PFSK-1 (cell line): ENCODE data around the gene SELENOW.

Source experiments
- POLR2AphosphoS5 ChIP-seq: IDR thresholded peaks from 2 replicates; pipeline ENCODE4 v1.6.1; 2012; ENCODE audit warnings: low read depth, mild to moderate bottlenecking, control low read depth, low read length, moderate library complexity
- TF ChIP-seq, protein P1 (sequence below), 2 experiments: IDR thresholded peaks; 2 replicates each; pipeline versions ENCODE4 v1.6.1 to v1.8.0; 2011 to 2012; ENCODE audit warnings: low read depth in 2 of 2, low read length in 2 of 2, control low read depth in 1 of 2, inconsistent platforms in 1 of 2, mild to moderate bottlenecking in 1 of 2, moderate library complexity in 1 of 2; ENCODE audit not compliant: insufficient read depth in 1 of 2

DNA sequence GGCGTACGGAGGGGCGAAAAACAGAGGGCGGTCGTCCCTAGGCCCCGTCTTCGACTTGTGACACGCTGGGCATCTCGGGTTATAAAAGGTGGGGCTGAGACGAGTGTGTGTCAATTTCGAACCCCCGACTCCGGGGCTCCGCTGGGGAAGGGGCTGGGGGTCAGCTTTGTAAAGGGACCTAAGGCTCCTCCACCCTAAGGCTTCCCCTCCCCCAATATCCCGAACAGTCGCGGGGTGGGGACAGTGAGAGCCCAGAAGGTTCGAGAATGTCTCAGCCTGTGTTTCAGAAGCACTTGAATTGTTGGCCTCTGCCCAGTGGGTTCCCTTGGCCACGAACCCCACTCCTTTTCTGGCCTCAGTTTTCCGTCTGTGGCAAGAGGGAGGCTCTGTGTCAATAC is 450 bp downstream of the SELENOW start:
- no peak for TF ChIP-seq POLR2AphosphoS5
- TF ChIP-seq, protein P1, sequence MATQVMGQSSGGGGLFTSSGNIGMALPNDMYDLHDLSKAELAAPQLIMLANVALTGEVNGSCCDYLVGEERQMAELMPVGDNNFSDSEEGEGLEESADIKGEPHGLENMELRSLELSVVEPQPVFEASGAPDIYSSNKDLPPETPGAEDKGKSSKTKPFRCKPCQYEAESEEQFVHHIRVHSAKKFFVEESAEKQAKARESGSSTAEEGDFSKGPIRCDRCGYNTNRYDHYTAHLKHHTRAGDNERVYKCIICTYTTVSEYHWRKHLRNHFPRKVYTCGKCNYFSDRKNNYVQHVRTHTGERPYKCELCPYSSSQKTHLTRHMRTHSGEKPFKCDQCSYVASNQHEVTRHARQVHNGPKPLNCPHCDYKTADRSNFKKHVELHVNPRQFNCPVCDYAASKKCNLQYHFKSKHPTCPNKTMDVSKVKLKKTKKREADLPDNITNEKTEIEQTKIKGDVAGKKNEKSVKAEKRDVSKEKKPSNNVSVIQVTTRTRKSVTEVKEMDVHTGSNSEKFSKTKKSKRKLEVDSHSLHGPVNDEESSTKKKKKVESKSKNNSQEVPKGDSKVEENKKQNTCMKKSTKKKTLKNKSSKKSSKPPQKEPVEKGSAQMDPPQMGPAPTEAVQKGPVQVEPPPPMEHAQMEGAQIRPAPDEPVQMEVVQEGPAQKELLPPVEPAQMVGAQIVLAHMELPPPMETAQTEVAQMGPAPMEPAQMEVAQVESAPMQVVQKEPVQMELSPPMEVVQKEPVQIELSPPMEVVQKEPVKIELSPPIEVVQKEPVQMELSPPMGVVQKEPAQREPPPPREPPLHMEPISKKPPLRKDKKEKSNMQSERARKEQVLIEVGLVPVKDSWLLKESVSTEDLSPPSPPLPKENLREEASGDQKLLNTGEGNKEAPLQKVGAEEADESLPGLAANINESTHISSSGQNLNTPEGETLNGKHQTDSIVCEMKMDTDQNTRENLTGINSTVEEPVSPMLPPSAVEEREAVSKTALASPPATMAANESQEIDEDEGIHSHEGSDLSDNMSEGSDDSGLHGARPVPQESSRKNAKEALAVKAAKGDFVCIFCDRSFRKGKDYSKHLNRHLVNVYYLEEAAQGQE (IDR thresholded peaks at IDR 0.05; ENCODE audit: insufficient read depth in 1 of 2, low read depth in 2 of 2, low read length in 2 of 2), result no peak
